GM21723 (cell line): Measurements from ENCODE around the gene HOXC6.
A peak's percentile ranks its signal among the peaks of the same experiment; 100 is the strongest.
"Not testable (repeated sequence)": the region's sequence is repeated elsewhere in the genome, so short reads cannot be mapped to it uniquely, and the experiment has no call there.

Source experiments
- ATAC-seq: cut with Tn5 transposase; IDR thresholded peaks from one replicate; pipeline ENCODE4 v1.9.1; 2021; ENCODE audit warnings: mild to moderate bottlenecking, moderate library complexity; ENCODE audit not compliant: unreplicated experiment

Gene HOXC6

DNA sequence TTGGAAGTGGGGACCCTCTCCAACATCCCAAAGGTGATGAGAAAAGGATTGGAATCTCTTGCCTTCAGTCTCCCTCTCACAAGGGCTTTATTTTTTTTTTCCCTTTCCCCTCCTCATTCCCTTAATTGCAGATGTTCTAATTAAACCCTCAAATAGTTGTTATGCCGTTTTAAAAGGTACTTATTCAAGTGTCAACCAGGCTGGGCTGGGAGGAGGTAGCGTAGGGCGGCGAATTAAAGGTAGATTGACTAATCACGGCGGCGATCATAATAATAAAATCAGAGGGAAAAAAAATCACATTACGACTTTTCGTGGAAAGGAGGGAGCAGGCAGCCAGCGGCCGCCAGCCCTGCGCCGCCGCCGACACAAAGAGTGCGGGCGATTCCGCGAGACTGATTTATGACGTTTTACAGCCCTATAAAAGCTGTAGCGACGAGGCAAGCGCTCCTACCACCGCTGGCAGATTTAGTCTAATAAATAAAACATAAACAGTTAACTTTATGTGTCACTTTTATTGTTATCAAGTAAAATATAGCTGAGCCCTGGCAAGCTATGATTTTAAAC lies 23.7 kb downstream of the HOXC6 start:
- ATAC-seq: no peak

DNA sequence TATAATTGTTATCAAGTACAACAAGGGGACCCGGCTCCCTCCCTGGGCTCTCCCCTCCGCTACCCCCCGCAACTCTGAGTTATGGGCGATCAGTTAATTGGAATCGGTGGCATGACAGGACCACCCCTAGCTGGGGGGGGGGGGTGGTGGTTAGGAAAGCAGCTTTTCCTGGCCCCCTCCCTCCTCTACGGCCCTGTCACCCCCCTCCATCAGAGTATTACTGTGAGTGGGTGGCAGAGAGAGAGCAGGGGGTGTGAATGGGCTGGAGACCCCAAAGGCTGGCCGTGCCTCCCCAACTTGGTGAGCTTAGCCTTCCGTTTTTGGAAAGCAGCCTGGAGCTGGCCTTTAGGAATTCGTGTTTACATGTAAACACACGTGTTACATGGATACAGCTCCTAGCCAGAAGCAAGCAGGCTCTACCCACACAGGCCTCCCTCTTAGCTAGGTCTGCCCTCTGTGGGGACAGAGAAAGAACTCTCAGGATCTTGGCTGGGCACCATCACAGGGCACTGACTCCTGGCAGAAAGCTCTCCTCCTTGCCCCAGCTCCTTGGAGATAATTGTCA lies 24.3 kb downstream of the HOXC6 start:
- peak; percentile 9 for ATAC-seq

DNA sequence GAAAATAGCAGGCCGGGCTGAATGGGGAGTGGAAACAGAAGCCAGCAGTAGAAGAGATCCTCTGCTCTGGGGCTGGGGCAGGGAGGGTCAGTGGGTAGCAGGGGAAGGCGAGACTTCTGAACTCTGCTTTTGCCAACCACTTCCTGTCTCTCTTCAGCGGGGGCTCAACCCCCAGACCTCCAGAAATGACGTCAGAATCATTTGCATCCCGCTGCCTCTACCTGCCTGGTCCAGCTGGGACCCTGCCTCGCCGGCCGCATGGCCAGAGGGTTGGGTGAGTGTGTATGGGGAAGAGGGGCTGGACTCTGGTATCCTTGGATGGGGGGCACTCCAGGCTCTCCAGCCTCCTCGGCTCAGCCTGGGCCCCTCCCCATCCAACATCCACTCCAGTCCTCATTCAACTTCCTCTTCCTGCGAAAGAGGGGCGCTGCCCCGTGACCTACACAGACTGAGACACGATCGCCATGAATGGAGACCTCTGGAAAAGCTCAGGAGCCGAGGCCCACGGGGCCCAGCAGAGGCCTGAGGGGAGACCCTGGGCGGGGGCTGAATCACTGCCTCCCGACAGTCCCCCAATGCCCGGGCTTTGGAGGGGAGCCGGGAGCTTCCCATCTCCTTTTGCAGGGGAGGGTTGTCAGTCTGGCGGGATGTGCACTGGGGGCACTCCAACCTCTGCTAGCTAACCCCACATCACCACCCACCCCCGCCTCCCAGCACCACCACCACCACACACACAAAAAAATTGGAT lies 24.9 kb downstream of the HOXC6 start:
- ATAC-seq: peak; percentile 72

DNA sequence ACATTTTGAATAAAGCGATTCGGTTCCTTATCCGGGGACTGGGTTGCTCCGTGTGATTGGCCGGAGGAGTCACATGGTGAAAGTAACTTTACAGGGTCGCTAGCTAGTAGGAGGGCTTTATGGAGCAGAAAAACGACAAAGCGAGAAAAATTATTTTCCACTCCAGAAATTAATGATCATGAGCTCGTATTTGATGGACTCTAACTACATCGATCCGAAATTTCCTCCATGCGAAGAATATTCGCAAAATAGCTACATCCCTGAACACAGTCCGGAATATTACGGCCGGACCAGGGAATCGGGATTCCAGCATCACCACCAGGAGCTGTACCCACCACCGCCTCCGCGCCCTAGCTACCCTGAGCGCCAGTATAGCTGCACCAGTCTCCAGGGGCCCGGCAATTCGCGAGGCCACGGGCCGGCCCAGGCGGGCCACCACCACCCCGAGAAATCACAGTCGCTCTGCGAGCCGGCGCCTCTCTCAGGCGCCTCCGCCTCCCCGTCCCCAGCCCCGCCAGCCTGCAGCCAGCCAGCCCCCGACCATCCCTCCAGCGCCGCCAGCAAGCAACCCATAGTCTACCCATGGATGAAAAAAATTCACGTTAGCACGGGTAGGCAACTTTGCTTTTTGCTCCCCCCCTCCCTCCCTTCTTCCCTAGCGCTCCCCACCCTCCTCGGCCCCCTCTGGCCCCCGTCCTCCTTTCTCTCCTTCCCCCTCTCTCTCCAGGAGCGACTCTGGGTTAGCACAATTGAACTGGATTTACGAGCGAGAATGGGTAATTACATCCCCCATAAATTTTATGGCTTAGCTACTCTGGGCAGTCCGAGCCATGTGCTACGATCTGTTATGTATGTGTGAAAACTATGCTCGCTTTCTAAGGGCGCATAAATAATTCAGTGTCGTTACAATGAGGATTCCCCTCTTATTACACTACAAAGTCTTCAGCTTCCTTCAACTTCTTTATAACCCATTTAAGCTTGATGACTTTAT lies 25.8 kb downstream of the HOXC6 start, which contains the start of gene HOXC4:
Gene HOXC4, plus strand, starts transcription at position 85 of the 991 bp plus-strand sequence. Its CDS starts 88 bp downstream, at position 173.
- peak; percentile 64 for ATAC-seq

DNA sequence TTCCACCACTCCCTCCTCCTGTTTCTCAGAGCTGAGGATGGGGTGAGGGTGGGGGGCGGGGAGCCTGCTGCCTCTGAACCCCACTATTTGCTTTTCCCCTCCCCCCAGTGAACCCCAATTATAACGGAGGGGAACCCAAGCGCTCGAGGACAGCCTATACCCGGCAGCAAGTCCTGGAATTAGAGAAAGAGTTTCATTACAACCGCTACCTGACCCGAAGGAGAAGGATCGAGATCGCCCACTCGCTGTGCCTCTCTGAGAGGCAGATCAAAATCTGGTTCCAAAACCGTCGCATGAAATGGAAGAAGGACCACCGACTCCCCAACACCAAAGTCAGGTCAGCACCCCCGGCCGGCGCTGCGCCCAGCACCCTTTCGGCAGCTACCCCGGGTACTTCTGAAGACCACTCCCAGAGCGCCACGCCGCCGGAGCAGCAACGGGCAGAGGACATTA lies 26.5 kb downstream of the HOXC6 start:
- no peak for ATAC-seq

DNA sequence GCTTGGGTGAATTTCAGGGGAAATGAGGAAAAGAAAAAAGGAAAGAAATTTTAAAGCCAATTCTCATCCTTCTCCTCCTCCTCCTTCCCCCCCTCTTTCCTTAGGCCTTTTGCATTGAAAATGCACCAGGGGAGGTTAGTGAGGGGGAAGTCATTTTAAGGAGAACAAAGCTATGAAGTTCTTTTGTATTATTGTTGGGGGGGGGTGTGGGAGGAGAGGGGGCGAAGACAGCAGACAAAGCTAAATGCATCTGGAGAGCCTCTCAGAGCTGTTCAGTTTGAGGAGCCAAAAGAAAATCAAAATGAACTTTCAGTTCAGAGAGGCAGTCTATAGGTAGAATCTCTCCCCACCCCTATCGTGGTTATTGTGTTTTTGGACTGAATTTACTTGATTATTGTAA lies 27.3 kb downstream of the HOXC6 start:
- no peak for ATAC-seq

DNA sequence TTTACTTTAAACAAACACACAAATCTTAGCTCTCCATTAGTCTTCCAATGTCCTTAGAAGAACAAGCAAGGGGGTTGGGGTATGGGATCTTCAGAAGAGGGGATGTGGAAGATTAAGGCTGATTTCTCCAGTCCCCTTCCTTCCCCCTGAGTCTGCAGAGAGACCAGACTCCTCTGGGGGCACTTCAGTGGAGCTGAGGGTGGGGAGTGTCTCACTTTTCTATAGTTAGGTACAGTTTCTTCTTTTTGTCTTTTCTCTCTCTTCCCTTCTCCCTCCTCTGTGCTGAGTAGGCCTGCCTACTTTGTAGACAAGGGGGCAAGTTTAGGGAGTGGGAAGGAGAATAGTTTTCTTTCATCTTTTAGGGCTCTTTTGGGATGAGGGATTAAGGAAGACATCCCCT lies 27.9 kb downstream of the HOXC6 start:
- ATAC-seq: no peak

DNA sequence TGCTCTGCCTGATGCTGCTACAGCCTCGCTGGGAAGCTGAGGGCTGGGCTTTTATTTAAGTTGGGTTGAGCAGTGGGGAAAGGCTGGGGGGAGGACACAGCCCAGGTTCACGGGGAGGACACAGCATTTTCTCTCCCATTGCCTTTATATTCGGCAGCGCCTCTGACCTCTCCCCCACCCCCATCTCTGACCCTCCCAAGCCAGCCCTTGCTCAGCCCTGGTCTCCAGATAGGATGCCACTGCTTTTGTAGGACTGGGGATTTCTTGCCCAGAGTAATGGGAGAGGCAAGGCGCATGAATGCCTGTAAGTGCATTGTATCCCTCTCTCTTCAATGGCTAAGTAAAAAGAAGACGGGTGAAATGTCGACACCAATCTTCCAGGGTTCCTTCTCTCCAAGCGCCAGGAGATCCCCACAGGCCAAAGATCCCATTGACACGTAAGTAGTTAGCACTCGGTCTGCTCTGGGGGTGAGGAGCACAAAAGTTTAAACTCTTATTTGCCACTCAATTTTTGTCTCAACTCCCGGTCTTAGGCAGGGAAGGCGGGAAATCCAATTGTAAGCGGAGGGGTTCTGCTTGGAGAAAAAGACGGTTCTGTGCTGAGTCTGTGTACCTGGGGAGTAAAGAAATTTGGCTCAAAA lies 30.0 kb downstream of the HOXC6 start:
- ATAC-seq: no peak

DNA sequence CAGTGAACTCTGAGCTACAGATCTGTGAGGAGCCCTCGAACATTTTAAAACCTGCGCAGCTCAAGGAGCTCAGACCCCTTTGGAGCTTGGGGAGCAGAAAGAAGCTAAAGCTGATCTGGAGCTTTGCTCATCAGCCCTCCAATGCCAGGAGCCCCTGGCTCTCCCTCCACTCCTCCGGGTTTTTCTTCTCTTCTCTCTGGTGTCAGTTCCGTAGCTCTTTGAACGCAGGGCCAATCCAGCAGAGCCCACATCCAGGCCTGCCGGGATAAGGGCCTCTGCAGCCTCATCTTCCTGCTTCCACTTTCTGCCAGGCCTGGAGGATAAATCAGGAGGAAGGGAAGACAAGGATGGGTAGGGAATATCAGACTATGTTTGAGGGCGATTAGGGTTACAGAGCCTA lies 31.4 kb downstream of the HOXC6 start:
- no peak for ATAC-seq

DNA sequence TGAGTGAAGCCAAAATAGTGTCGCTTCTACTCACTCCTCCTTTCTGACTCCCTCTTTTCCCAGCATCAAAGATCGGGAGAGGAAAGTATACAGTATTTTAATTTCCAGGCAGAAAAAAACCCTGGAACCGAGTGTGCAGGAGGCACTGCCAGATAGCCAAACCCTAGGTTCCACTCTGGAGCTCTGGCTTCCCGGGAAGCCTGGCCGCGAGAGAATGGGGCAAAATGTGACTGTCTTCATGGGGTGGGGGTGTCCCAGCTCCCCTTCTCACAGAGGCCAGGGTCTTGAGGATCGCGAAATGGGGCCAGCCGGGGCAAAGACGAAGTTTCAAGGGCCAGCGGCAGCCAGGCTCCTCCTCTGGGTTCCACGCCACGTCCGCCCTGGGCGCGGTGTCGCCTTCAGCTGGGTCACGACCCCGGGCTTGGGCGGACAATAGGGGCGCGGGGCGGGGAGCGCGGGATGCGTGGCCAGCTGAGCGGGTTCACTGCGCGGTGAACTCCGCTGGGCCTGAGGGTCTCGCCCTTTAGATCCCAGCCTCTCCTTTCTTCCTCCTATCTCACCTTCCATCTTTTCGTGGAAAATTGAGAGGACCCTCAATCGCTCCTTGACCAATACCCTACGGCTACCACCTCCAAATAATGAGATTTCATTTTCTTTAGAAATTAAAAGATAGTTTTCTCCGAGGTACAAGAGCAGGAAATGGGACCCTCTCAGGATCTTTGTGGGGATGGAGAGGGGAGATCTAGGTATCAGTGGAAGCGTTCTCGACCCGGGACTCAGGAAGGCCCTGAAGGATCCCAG lies 32.1 kb downstream of the HOXC6 start:
- no peak for ATAC-seq

DNA sequence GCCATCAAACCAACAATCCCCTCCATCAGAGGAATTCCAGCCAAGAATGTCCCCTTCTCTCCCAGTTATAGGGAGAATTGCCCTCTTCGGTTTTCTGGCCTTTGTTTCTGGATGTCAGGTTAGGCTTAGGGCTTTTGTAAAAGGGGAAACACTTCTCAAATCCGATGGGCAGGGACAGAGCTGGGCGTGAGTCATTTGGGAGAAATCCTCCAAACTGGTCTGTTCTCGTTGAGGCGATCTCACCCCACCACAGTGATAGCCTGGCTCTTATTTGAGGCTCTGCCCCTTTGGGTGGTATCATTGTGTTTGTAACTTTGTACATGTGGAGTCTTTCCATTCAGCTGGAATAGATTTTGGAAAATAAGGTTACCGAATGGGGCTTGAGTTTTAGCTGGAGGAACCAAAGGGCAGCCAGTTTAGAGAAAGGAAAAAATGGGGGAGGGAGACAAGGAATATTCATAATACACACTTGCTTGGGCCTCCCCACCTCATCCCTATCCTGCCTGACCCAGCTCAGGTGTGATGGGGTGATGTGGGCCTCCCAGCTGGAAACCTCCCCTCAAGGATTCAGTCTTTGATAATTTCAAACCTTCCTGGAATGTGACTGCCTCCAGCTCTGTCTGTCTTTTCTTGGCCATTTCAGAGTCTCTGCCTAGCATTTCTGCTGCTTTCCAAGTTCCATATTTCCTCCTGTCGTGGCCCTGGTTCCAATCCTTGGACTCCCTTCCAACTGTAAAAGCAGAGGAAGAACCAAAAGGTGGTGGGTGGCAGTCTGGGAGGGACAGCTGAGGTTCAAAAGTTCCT lies 32.9 kb downstream of the HOXC6 start:
- ATAC-seq: no peak

DNA sequence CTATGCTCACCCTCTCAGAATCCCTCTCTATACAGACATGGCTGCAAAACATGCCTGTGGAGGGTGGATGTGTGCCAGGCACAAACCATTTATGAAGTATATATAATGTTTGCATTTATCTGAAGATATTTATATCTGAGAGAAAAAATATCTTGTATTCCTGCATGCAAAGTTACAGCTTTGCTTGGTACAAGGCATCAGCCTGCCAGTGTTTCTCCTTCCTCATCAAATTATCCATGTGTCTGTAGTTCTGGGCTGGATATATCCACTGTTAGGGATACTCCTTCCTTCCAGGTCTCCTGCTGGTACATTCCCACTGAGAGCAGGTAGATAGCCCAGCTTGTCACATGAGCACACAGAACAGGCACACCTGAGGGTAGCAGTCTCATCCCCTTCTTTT lies 37.4 kb downstream of the HOXC6 start:
- ATAC-seq: no peak

DNA sequence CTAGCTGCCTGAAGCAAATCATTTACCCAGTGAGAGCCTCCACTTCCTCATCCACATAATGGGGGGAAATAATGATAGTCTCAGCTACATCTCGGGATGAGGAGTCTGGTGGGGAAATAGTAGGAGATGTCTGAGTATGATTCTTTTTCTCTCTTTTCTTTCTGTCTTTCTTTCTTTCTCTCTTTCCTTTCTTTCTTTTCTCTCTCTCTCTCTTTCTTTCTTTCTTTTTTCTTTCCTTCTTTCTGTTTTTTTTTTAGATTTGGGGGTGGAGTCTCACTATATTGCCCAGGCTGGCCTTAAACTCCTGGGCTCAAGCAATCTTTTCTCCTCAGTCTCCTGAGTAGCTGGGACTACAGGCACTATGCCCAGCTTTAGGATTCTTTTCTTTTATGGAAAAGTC lies 38.2 kb downstream of the HOXC6 start:
- no peak for ATAC-seq

DNA sequence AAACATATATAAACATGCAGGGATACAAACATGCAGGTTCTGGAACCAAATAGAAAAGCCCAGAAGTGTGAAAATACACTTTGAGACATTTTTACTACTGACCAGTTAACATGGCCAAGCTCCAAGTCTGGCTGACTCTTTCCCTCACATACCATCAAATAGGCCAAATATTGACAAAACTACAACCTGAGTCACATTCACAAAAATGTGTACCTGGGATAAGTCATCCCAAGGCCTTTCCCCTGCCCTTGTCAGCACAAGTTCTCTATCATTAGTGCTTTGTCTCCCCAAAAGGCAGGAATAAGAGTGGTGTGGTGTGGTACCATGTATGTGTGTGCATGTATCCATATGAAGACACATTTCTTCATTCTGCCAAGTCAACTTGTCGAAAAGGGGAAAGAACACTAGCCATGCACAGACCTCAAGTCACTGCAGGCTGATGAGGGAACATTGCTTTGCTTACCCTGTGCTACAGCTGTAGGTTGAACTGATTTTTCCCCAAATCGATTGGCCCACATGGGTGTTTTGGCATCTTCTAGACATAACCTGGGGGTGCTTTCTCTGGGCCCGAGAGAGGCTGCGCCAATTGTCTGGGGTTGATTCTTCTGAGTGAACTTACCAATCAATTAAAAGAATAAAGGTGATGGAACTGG lies 40.3 kb downstream of the HOXC6 start:
- no peak for ATAC-seq

DNA sequence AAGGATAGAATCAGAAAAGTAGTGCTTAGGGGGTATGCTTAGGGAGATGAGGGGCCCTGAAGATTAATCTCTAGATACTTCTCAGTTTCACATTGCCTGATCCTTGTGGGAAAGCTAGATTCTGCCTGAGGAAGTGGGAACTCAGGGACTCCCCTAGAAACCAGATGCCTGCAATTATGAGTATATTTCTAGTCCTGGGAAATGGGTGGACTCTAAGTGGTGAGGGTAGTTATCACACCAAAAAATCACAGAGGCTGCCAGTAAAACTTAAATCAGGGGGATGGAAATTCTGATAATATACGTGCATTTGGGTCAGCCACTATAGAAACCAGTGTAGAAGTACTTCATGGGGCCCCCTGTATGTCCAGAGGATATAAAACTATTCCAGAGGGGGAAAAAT lies 43.7 kb downstream of the HOXC6 start:
- ATAC-seq: no peak

DNA sequence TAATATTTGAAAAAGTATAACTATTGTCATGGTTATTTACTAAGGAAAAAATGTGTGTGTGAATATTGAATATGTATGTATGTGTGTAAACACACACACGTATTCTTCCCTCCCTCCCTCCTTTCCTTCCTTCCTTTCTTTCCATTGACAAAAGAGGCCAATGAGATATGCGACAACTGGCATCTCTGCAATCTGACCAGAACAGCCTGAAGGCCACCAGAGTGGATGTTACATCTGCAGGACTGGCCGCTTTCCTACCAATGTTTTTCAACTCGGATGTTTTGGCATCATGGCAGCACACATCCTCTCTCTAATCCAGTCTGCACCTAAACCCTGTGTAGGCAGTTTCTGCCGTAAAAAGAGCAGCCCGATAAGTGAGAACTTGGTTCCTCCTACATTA lies 46.1 kb downstream of the HOXC6 start:
- ATAC-seq: no peak

DNA sequence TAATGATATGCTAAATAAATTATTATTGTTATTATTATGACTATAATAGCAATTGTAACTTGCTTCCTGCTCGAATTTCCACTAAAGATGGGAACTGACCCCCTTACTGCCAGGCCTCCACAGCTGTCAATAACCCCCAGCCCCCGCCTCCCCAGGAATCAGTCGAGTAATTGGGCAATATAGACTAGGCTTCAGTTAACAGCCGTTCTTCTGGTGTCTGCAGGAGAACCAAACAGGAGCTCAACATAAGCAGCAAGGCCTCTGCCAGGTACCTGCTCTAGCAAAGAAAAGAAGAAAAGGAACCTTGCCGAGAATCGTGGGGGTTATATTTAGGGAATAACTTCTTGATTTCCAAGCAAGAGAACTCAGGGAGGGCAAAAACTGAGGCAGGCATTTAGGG lies 47.2 kb downstream of the HOXC6 start:
- ATAC-seq: no peak

DNA sequence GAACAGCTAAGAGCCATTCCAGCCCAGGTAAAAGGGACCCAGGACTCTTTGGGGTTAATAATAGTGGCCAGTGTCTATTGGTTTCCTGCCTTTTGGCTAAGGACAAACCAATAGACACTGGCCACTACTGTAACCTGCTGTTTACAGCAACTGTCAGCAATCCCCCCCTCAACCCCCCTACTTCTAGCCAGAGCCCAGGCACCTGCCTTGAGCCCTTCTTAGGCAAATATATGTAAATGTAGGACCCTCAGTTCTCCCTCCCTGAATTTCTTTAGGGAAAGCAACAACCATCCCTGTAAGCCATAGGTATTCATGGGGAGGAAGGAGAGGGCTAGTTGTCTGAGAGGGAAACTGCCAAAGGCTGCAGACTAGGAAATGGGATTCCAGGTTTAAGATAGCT lies 47.7 kb downstream of the HOXC6 start:
- no peak for ATAC-seq

DNA sequence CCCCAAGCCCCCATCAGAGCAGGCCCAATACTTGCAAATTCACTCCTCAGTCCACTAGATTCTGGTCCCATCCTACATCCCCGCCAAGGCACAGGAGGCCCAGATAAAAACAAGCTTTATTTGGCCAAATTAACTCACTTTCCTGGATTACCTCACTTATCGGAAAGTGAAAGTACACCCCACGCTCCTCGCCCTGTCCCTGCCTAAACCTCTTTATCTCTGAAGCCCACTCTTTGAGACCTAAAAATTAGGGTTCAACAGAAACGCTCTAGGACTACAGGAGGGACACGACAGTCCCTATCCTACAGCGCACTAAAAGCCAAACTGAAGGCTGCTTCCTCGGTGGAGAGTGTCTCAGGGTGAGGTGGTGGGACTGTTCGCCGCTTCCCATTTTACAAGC lies 49.6 kb downstream of the HOXC6 start:
- not testable (repeated sequence) for ATAC-seq
